Parathyroid adenoma (tissue), 2 donors: ENCODE measurements around the gene LHFPL6.

Experiments
- H2AFZ ChIP-seq: fragments of 300-600 bp; sonication (generic); one replicate; pipeline ENCODE4 v1.7.0; 2017; ENCODE audit warnings: antibody characterized with exemption, mild to moderate bottlenecking
- H3K27ac ChIP-seq: fragments of 300-600 bp; sonication (generic); one replicate; pipeline ENCODE4 v1.7.0; 2017
- H3K27me3 ChIP-seq: fragments of 300-600 bp; sonication (generic); one replicate; pipeline ENCODE4 v1.7.0; 2017; ENCODE audit warnings: low read length; ENCODE audit not compliant: control insufficient read depth, insufficient read depth
- H3K36me3 ChIP-seq: fragments of 300-600 bp; sonication (generic); one replicate; pipeline ENCODE4 v1.7.0; 2017; ENCODE audit warnings: low read length; ENCODE audit not compliant: control insufficient read depth, insufficient read depth
- H3K4me1 ChIP-seq: fragments of 300-600 bp; sonication (generic); one replicate; pipeline ENCODE4 v1.7.0; 2017; ENCODE audit warnings: control low read depth
- H3K4me2 ChIP-seq: fragments of 300-600 bp; sonication (generic); one replicate; pipeline ENCODE4 v1.7.0; 2017; ENCODE audit warnings: low read length
- H3K4me3 ChIP-seq: fragments of 300-600 bp; sonication (generic); one replicate; pipeline ENCODE4 v1.7.0; 2017; ENCODE audit warnings: low read depth, low read length
- H3K79me2 ChIP-seq: fragments of 300-600 bp; sonication (generic); one replicate; pipeline ENCODE4 v1.7.0; 2017; ENCODE audit warnings: control low read depth
- H3K9ac ChIP-seq: fragments of 300-600 bp; sonication (generic); one replicate; pipeline ENCODE4 v1.7.0; 2017; ENCODE audit warnings: mild to moderate bottlenecking
- H3K9me3 ChIP-seq: fragments of 300-600 bp; sonication (generic); one replicate; pipeline ENCODE4 v1.7.0; 2017; ENCODE audit warnings: low read length; ENCODE audit not compliant: control insufficient read depth
- TF ChIP-seq, protein P1 (sequence below): fragments of 300-600 bp; sonication (generic); IDR thresholded peaks from one replicate; pipeline ENCODE4 v1.7.0; 2017; ENCODE audit warnings: antibody characterized with exemption, mild to moderate bottlenecking
- donor health status: primary hyperparathyroidism.

LHFPL6 gene

DNA sequence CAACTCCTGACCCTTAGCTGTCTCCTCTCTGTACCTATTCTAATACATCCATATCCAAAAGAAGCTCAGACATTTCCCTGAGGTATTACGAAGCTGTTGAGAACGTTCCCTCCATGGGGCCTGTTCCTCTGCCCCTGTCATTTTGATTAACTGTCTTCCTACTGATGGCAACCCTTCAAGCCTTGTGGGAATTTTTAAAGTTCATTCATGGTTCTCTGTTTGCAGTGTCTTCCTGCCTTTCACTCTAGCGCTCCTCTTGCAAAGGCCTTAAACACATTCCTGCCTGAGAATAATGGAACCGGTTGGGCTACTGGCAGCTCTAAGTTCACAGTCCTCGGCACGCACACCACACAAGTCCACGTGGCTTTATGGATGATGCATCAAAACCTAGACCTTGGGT, 66.1 kb downstream of the LHFPL6 start:
- H3K27me3 ChIP-seq: no peaks in the 10 kb centered on the region
- H3K27ac ChIP-seq: no peak overlapping the region
- H3K4me1 ChIP-seq: no peaks in the 10 kb centered on the region
- no peak overlapping the region for H3K4me2 ChIP-seq
- no peaks in the 10 kb centered on the region for H3K9me3 ChIP-seq
- no peak overlapping the region for H3K9ac ChIP-seq
- H3K36me3 ChIP-seq: no peaks in the 10 kb centered on the region
- TF ChIP-seq, protein P1, sequence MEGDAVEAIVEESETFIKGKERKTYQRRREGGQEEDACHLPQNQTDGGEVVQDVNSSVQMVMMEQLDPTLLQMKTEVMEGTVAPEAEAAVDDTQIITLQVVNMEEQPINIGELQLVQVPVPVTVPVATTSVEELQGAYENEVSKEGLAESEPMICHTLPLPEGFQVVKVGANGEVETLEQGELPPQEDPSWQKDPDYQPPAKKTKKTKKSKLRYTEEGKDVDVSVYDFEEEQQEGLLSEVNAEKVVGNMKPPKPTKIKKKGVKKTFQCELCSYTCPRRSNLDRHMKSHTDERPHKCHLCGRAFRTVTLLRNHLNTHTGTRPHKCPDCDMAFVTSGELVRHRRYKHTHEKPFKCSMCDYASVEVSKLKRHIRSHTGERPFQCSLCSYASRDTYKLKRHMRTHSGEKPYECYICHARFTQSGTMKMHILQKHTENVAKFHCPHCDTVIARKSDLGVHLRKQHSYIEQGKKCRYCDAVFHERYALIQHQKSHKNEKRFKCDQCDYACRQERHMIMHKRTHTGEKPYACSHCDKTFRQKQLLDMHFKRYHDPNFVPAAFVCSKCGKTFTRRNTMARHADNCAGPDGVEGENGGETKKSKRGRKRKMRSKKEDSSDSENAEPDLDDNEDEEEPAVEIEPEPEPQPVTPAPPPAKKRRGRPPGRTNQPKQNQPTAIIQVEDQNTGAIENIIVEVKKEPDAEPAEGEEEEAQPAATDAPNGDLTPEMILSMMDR: no peak
- H3K79me2 ChIP-seq: no peaks in the 10 kb centered on the region
- H2AFZ ChIP-seq: no peak overlapping the region
- no peak overlapping the region for H3K4me3 ChIP-seq

DNA sequence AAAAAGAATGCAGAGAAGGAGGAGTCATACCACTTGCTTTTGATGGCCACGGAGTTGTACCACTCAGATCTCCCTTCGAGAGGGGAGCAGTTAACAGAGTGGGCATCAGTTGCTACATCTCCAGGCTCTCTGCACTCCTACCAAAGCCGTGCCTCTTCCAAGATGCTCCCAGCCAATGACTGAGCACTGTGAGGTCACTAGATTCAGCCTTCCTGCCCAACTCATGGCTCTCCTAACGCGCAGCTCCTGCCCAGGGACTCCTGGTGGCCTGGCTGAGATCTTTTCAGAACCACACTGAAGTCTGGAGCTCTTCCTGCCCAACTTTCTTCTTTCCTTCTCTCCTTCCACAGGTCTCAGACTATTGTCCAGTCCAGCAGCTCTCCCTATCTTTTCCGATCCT, 66.7 kb downstream of the LHFPL6 start:
- H3K9me3 ChIP-seq: no peaks in the 10 kb centered on the region
- no peak overlapping the region for H3K4me3 ChIP-seq
- no peaks in the 10 kb centered on the region for H3K4me1 ChIP-seq
- H2AFZ ChIP-seq: no peak overlapping the region
- H3K27ac ChIP-seq: no peak overlapping the region
- H3K27me3 ChIP-seq: no peaks in the 10 kb centered on the region
- no peak overlapping the region for H3K4me2 ChIP-seq
- H3K79me2 ChIP-seq: no peaks in the 10 kb centered on the region
- no peak overlapping the region for H3K9ac ChIP-seq
- TF ChIP-seq, protein P1: no peak
- H3K36me3 ChIP-seq: no peaks in the 10 kb centered on the region

DNA sequence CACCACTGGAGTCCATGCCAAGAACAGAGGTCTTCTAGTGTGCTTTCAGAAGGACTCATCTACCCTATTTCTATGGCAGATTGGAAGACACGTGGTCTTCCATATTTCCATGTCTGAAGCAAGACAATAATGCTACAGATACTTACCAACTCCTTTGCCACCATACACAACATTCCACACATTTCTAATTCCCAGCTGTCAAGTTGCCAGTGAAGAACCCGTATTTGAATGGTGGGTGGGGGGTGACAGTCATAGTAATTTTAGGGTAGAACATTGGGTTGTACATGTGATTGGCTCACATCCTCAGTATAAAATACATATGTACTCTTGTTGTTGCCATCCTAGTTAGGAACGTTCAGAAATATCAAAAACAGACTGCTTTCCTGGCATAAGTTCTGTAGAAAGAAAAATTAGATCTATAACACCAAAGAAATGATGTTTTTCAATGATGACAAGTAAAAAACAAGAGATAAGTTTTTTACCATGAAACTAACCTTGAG, 69.3 kb downstream of the LHFPL6 start:
- Histone ChIP-seq H2AFZ (no peak overlapping the region), H3K4me1 (no peaks in the 10 kb centered on the region), H3K27me3 (no peaks in the 10 kb centered on the region), H3K36me3 (no peaks in the 10 kb centered on the region), H3K9me3 (no peaks in the 10 kb centered on the region), H3K4me3 (no peak overlapping the region), H3K27ac (no peak overlapping the region), H3K4me2 (no peak overlapping the region), H3K79me2 (no peaks in the 10 kb centered on the region), H3K9ac (no peak overlapping the region)
- TF ChIP-seq, protein P1: no peak

DNA sequence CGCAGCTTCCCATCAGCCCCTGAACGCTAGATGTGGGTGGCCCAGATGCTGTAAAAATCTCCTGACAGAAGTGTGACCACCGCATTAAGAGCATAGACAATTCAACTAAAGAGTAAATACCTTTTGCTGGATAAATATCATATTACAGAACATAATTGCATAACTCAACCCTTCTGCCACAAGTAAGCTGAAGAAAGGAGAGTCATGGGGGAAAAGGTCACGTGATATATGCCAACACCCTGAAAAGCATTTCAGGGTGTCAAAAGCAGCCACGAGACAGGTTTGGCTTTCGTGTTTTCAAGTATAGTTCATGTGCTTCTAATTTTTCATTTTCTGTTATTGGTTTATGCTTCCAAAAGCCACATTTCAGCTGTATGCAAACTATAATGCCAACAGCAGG, 71.3 kb downstream of the LHFPL6 start:
- no peak overlapping the region for H3K9ac ChIP-seq
- no peaks in the 10 kb centered on the region for H3K27me3 ChIP-seq
- H3K4me3 ChIP-seq: no peak overlapping the region
- no peak overlapping the region for H3K27ac ChIP-seq
- H3K36me3 ChIP-seq: no peaks in the 10 kb centered on the region
- H2AFZ ChIP-seq: no peak overlapping the region
- no peaks in the 10 kb centered on the region for H3K9me3 ChIP-seq
- TF ChIP-seq, protein P1: no peak
- H3K4me1 ChIP-seq: no peaks in the 10 kb centered on the region
- H3K79me2 ChIP-seq: no peaks in the 10 kb centered on the region
- no peak overlapping the region for H3K4me2 ChIP-seq

DNA sequence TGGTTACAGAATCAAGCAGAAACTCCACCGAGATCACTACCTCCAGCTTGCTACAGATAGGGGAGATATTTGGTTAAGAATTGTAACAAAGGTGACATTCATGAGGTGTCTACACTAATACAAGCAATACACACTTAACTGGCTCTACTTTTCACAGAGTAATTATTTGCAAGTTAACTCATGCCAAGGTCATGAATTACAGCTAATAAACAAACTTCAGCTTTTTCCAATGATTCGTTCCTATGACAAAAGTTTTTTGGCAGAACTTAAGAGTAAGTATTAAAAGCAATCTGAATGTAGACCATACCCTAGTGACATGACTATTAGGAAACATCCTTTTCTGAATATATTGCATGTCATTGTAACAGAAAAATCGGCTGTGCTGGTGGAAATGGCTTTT, 72.1 kb downstream of the LHFPL6 start:
- no peaks in the 10 kb centered on the region for H3K27me3 ChIP-seq

More for the DNA sequence above, 72.1 kb downstream of the LHFPL6 start:
- Histone ChIP-seq H3K4me3 (no peak overlapping the region), H3K36me3 (no peaks in the 10 kb centered on the region), H3K79me2 (no peaks in the 10 kb centered on the region), H3K9ac (no peak overlapping the region), H3K4me2 (no peak overlapping the region), H3K27ac (no peak overlapping the region), H3K9me3 (no peaks in the 10 kb centered on the region), H2AFZ (no peak overlapping the region), H3K4me1 (no peaks in the 10 kb centered on the region)
- TF ChIP-seq, protein P1: no peak
